ENCODE data around the gene DVL1. TPM values are rescaled to one million over a fixed set of nuclear protein-coding genes. Genes with fewer than 3 reads are reported as not detected.

Gene DVL1
- total RNA-seq, 2 experiments from 2014 or later: 29.1 to 30.7 TPM

DNA sequence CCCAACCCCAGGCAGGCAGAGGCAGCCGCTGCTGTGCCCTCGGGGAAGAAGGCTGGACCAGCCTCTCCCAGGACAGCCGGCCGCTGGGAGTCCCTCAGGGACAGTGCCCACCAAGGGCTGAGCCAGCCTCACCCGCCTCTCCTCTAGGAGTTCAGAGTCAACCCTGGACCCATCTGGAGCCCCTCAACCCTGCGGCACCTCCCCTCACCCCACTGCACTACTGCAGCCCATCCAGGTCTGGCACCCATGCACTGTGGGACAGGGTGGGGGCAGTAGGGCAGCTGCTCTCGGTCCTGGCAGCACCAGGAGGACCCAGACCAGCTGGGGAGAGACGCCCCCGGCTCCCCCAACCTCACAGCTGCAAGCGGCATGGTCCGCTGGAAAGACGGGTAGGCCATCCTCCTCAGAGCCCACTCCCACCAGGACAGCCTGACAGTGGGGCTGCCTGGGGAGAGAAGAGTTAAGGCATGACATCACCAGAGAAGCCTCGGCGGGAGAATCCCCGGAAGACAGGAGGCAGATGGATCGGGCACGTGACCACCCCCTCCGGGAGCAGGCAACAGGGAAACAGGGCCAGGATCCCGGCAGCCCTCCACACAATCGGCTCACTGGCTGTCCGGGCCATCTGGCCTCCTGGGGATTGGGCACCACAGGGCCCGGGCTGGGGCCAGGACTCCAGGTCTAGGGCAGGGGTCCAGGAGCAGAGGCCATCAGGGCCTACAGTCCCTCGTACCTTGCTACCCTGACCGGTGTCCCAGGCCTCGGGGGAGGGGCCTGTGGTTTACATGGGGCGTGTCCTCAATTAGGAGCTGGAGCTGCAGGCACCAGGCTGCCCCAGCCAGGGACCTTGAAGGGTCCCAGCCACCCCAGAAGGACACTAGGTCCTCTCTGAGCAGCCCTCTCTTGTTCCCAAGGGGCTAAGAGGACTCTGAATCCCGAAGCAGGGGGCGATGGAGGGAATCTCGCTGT is 44.6 kb downstream of the DVL1 start:
- POLR2A ChIA-PET: interaction anchor here (0.6 to 1.1 kb wide), 4 partner anchors 19 to 337 kb away, joined by 3 read pairs; partner anchors contain the start of gene UBE2J2
- no peaks in the 10 kb centered on the region for H3K36me3 Mint-ChIP-seq (ENCODE audit: low read depth)
- peak overlapping the region; percentile 84 for H3K4me3 Mint-ChIP-seq
- ATAC-seq (no peak), DNase-seq (no peak)
- H3K9me3 Mint-ChIP-seq (ENCODE audit: insufficient read depth): no peaks in the 10 kb centered on the region
- no peaks in the 10 kb centered on the region for H3K27me3 Mint-ChIP-seq (ENCODE audit: low read depth)
- CTCF ChIA-PET: interaction anchor here (1.0 to 1.6 kb wide), 7 partner anchors 31 to 303 kb away, joined by 3 to 16 read pairs (median 7); partner anchors contain the start of genes AURKAIP1 and UBE2J2
- peaks cover 20% of the 10 kb centered on the region for H3K4me1 Mint-ChIP-seq (ENCODE audit: low read depth)
- H3K27ac Mint-ChIP-seq: peak overlapping the region; percentile 95

DNA sequence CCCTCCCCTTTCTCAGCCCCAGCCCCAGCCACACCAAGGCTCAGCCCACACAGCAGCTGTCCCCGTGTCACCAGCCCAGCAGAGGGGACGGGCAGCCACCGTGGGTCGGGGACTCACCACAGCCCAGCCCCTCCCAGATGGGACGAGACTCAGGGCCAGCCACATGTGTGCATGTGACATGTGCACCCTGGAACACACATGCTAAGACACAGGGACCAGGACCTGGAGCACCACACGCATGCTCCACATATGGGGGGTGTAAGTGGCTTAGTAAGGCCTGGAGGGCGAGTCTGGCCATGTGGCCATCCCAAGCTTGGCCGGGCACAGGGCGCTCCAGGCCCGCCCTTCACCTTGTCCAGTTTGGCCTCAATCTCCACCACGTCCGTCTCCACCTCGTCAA is 45.5 kb downstream of the DVL1 start:
- H3K9me3 Mint-ChIP-seq (ENCODE audit: insufficient read depth): no peaks in the 10 kb centered on the region
- peaks cover 20% of the 10 kb centered on the region for H3K4me1 Mint-ChIP-seq (ENCODE audit: low read depth)
- CTCF ChIA-PET: no interaction called here
- DNase-seq (no peak), ATAC-seq (no peak)
- H3K27ac Mint-ChIP-seq: peak overlapping the region; percentile 60
- H3K27me3 Mint-ChIP-seq (ENCODE audit: low read depth): no peaks in the 10 kb centered on the region
- H3K36me3 Mint-ChIP-seq (ENCODE audit: low read depth): no peaks in the 10 kb centered on the region
- no peak overlapping the region for H3K4me3 Mint-ChIP-seq
- POLR2A ChIA-PET: no interaction called here

DNA sequence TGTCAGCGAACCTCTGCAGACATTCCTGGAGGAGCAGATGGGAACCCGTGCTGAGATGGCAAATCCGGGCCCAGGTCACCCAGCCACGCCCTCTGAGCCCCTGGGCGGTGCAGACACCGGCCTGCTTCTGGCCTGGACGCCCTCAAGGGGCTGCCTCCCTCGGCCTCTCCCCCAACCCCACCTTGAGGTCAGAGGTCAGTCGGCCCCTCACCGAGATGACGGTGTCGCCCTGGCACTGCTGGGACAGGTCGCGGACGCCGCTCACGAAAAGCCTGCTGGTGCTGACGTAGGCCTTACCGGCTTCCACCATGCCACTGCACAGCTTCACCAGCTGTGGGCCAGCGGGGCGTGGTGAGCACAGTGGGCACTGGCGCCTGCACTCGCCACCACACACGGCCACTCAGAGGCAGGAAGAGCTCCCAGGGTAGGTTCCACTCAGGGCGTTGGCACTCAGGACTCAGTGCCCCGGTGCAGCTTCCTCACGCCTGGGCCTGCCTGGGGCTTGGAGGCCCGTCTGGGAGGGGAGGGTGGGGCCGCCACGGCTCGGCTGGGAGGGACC is 46.2 kb downstream of the DVL1 start:
- Mint-ChIP-seq H3K36me3 (ENCODE audit: low read depth) (no peaks in the 10 kb centered on the region), H3K9me3 (ENCODE audit: insufficient read depth) (no peaks in the 10 kb centered on the region), H3K27me3 (ENCODE audit: low read depth) (no peaks in the 10 kb centered on the region), H3K4me1 (ENCODE audit: low read depth) (peaks cover 20% of the 10 kb centered on the region), H3K4me3 (no peak overlapping the region), H3K27ac (no peak overlapping the region)
- POLR2A ChIA-PET: no interaction called here
- DNase-seq (no peak), ATAC-seq (no peak)
- CTCF ChIA-PET: no interaction called here

DNA sequence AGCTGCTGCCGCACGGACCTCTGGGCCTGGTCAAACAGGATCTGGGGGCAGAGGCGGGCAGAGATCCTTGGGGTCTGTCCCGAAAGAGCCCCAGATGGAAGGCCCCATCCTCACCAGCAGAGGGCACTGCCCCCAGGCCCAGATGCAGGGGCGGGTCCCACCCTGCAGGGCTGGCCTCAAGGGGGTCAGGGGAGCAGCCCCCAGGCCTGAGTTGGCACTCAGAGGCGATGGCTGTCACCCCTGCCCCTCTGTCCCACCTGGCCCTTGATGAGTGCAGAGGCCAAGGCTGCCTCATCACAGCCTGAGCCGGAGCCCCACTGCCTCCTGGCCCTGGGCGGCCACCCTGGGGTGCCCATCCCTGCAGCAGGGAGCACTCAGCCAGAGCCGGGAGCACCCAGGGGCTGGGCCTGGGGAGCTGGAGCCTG is 47.2 kb downstream of the DVL1 start:
- ChIA-PET POLR2A (no interaction called here), CTCF (no interaction called here)
- DNase-seq: no peak
- Mint-ChIP-seq H3K9me3 (ENCODE audit: insufficient read depth) (no peaks in the 10 kb centered on the region), H3K4me1 (ENCODE audit: low read depth) (peaks cover 20% of the 10 kb centered on the region), H3K27ac (no peak overlapping the region), H3K36me3 (ENCODE audit: low read depth) (no peaks in the 10 kb centered on the region), H3K4me3 (no peak overlapping the region), H3K27me3 (ENCODE audit: low read depth) (no peaks in the 10 kb centered on the region)
- no peak for ATAC-seq

DNA sequence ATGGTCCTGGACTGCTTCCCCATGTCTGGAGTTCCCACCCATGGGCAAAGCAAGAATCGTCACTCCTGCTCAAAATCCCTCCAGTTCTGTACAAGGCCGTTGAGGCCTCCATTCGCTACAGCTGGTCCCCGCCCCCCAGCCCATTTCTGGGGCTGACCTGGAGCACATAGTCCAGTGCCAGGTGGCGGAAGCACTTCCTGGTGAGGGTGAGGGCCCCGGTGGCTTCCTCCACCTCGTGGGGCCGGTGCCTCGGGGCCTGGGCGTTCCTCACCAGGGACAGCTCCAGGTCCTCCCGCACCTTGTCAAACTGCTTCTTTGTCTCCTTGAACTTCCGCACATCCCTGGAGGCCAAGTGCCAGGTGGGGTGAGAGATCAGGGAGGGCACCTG is 48.9 kb downstream of the DVL1 start:
- Mint-ChIP-seq H3K9me3 (ENCODE audit: insufficient read depth) (no peaks in the 10 kb centered on the region), H3K4me3 (no peak overlapping the region), H3K27ac (no peak overlapping the region), H3K36me3 (ENCODE audit: low read depth) (no peaks in the 10 kb centered on the region), H3K4me1 (ENCODE audit: low read depth) (peaks cover 9% of the 10 kb centered on the region), H3K27me3 (ENCODE audit: low read depth) (no peaks in the 10 kb centered on the region)
- CTCF ChIA-PET: no interaction called here
- ATAC-seq: no peak
- POLR2A ChIA-PET: no interaction called here
- DNase-seq: no peak

DNA sequence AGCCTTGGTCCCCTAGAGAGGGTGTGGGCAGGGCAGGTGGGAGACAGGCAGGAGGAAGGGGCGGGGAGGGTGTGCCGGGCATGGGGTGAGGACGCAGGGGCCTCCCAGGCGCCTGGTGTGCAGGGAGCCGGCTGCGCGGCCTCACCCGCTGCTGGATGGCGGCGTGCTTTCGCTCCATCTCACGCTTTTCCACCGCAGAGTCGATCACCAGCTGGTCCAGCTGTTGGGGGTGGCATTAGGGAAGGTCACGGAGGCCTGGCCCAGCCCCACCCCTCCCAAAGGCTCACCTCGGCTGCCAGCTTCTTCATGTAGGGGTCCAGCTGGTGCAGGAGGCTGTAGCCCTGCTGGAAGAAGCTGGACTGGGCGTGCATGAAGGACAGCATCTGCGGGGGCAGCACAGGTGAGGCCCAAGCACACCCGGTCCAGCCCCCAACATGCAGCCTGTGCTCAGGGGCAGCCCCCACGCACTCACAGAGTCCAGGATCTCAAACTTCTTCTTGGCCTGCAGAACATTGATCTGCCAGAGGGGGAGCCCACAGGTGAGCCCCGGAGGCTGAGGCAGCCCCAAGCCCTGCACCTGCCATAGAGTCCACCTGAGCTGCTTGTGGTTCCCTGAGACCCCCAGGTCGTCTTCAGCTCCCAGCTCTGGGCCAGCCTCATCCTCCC is 49.4 kb downstream of the DVL1 start:
- Mint-ChIP-seq H3K36me3 (ENCODE audit: low read depth) (no peaks in the 10 kb centered on the region), H3K4me1 (ENCODE audit: low read depth) (peaks cover 4% of the 10 kb centered on the region), H3K27me3 (ENCODE audit: low read depth) (no peaks in the 10 kb centered on the region), H3K4me3 (no peak overlapping the region), H3K9me3 (ENCODE audit: insufficient read depth) (no peaks in the 10 kb centered on the region), H3K27ac (no peak overlapping the region)
- DNase-seq (peak; percentile 56), ATAC-seq (peak; percentile 71)
- ChIA-PET CTCF (no interaction called here), POLR2A (no interaction called here)

DNA sequence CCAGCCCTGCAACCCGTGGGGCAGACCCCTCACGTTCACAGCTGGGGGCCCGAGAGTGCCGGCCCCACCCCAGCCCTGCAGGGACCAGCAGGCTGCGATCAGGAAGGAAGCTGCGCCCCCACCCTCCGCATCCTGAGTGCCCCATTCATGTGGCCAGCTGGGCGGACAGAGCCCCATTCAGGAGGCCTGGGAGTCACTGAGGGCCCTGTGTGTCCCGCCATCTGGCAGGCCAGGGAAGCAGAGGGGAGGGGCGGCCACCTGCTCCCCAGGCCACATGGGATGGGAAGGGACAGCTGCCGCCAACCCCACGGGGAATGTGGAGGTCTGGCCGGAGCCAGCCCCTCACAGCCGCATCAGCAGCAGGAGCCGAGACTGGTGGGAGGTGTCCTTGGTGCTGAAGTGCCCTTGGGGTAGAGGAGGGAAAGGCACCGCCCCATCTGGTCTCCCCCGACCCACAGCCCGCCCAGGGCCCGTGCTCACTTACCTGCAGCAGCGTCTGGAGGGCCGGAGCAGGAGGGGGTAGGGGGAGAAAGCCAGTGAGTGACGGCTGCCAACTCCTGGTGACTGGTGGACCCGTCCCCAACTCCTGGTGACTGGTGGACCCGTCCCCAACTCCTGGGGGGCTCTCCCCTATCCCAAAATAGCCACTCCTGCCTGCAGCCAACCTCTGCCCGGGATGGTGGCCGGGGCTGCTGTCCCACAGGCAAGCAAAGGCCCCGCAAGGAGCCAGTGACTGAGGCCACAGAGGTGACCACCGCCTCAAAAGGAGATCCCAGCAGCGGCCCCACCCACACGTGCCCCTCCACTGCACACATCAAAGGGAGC is 50.1 kb downstream of the DVL1 start:
- ChIA-PET CTCF (no interaction called here), POLR2A (no interaction called here)
- DNase-seq: peak; percentile 43
- Mint-ChIP-seq H3K4me1 (ENCODE audit: low read depth) (no peaks in the 10 kb centered on the region), H3K27me3 (ENCODE audit: low read depth) (no peaks in the 10 kb centered on the region), H3K9me3 (ENCODE audit: insufficient read depth) (no peaks in the 10 kb centered on the region), H3K36me3 (ENCODE audit: low read depth) (peaks cover 1% of the 10 kb centered on the region), H3K27ac (no peak overlapping the region), H3K4me3 (no peak overlapping the region)
- no peak for ATAC-seq

DNA sequence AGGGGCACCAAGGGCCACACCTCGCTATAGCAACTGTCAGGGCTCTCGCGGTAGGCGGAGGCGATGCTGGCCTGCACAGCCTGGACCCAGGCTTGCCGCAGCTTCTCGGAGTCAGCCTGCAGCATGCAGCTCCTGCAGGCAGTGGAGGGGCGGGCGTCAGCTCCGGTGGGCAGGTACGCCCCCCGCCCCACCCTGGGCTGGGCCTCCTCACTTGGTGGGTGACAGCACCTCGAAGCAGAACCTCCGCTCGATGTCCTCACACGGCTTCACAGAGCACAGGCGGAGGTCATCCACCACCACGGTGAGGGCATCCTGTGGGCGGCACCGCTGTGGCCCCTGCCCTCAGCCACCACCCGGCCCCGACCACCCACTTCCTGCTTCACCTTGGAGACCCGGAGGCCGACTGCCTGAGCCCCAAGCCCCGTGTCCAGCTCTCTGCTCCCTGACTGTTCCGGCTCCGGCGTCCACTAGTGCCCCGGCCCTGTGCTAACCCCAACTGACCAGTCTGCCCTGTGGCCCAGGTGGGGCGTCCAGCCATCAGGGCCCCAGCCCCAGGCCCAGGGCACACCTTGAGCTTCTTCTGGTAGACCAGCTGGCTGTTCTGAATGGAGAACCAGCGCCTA is 51.3 kb downstream of the DVL1 start:
- Mint-ChIP-seq H3K4me3 (no peak overlapping the region), H3K36me3 (ENCODE audit: low read depth) (peaks cover 1% of the 10 kb centered on the region), H3K9me3 (ENCODE audit: insufficient read depth) (no peaks in the 10 kb centered on the region), H3K4me1 (ENCODE audit: low read depth) (no peaks in the 10 kb centered on the region), H3K27ac (no peak overlapping the region), H3K27me3 (ENCODE audit: low read depth) (no peaks in the 10 kb centered on the region)
- no peak for ATAC-seq
- ChIA-PET CTCF (no interaction called here), POLR2A (no interaction called here)
- no peak for DNase-seq

DNA sequence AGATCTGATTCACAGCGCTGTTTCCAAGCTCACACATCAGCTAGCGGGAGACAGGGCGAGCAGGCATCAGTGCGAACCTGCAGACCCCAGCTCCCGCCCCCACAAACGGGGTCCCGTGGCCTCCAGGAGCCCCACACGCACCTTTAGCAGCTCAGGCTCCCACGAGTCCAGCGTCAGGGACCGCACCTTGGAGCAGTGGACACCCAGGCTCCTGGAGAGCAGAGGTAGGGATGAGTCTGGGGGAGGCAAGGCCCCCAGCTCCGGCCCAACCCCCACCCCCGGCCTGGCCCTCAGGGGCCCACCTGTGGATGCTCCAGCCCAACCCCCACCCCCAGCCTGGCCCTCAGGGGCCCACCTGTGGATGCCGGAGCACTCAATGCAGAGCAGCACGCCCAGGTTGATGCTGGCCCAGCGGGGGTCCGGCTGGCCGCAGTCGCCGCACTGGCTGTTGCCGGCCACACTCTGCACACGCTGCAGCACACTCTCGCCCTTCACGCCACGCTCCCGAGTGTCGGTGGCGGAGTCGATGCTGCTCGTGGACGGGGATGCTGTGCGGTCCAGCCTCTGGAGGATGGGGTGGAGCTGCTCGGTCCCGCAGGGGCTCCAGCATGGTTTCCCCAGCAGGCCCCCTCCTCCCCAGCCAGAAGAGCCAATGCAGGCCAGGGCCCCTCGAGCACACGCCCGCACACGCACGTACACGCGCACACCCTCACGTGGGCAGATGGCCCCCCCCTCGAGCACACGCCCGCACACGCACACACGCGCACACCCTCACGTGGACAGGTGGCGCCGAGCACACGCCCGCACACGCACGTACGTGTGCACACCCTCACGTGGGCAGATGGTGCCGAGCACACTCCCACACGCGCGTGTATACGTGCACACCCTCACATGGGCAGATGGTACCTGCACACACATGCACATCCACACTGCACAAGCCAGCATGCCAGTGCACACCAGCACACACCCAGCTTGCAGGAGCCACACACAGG is 52.9 kb downstream of the DVL1 start:
- no peak for ATAC-seq
- no peak overlapping the region for H3K4me3 Mint-ChIP-seq
- CTCF ChIA-PET: no interaction called here
- peaks cover 4% of the 10 kb centered on the region for H3K36me3 Mint-ChIP-seq (ENCODE audit: low read depth)
- DNase-seq: no peak
- H3K4me1 Mint-ChIP-seq (ENCODE audit: low read depth): peaks cover 6% of the 10 kb centered on the region
- no peak overlapping the region for H3K27ac Mint-ChIP-seq
- no peaks in the 10 kb centered on the region for H3K27me3 Mint-ChIP-seq (ENCODE audit: low read depth)
- POLR2A ChIA-PET: no interaction called here
- H3K9me3 Mint-ChIP-seq (ENCODE audit: insufficient read depth): no peaks in the 10 kb centered on the region

DNA sequence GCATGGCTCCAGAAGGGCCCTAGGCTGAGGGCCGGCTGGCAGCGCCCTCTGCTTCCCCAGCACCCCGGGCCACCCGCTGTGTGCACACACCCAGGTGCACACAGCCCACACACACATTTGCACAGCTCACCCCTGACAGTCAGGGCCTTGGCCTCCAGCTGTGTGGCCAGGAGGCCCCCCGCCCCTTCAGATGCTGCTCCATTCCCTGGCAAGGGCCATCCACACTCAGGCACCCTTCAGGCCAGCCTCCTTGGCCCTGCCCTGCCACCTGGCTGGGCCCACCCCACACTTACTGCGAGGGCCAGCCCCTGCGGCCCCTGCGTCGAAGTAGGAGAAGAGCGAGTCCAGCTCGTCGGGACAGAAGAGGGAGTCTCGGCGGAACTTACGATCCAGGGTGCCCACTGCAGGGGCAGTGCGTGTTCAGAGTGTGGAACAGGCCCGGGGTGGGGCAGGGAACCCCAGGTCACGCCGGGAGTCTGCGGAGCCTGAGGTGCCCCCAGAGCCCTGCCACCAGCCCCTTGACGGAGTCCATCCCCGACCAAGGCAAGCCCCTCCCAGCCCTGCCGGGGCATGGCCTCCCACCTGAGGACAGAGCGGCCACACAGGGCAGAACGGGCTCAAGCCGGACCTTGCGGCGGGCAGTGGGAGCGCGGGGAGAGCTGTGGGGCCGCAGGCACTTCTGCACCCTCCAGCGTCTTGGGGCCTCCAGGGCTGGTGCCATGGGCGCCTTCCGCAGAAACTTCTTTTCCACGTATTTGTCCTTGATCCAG is 53.9 kb downstream of the DVL1 start:
- CTCF ChIA-PET: no interaction called here
- peaks cover 6% of the 10 kb centered on the region for H3K4me1 Mint-ChIP-seq (ENCODE audit: low read depth)
- no peak for DNase-seq
- no peaks in the 10 kb centered on the region for H3K27me3 Mint-ChIP-seq (ENCODE audit: low read depth)
- H3K27ac Mint-ChIP-seq: no peak overlapping the region
- H3K9me3 Mint-ChIP-seq (ENCODE audit: insufficient read depth): no peaks in the 10 kb centered on the region
- H3K4me3 Mint-ChIP-seq: no peak overlapping the region
- H3K36me3 Mint-ChIP-seq (ENCODE audit: low read depth): peaks cover 4% of the 10 kb centered on the region
- ATAC-seq: no peak
- POLR2A ChIA-PET: no interaction called here

Measured in activated CD8-positive, alpha-beta T cell treated with anti-CD3 and anti-CD28 coated beads, Interleukin-2, amount 10 ng/mL, durations not matched to agents 7 days and 5 days (primary cell).